OCI-LY1 (cell line): ENCODE measurements around the gene ZCCHC17.

Source experiments
- CTCF ChIP-seq: fragments of 200-600 bp; sonication (generic), shearing (Covaris generic); IDR thresholded peaks from 2 replicates; pipeline ENCODE4 v1.5.1; 2017; ENCODE audit warnings: mild to moderate bottlenecking, antibody characterized with exemption, low read length, moderate library complexity, mixed read lengths
- EZH2 ChIP-seq: fragments of 200-600 bp; sonication (generic), shearing (Covaris generic); IDR thresholded peaks from 2 replicates; pipeline ENCODE4 v1.8.0; 2017; ENCODE audit warnings: borderline replicate concordance, mixed run types, mild to moderate bottlenecking, antibody characterized with exemption, low read length, moderate library complexity, mixed read lengths

GRCh38 chr1:31296486-31297276 is at the start of gene ZCCHC17, which contains the start of gene SNRNP40:
- TF ChIP-seq CTCF (no peak), EZH2 (no peak)
